ENCODE measurements around the gene NR6A1.

DNA sequence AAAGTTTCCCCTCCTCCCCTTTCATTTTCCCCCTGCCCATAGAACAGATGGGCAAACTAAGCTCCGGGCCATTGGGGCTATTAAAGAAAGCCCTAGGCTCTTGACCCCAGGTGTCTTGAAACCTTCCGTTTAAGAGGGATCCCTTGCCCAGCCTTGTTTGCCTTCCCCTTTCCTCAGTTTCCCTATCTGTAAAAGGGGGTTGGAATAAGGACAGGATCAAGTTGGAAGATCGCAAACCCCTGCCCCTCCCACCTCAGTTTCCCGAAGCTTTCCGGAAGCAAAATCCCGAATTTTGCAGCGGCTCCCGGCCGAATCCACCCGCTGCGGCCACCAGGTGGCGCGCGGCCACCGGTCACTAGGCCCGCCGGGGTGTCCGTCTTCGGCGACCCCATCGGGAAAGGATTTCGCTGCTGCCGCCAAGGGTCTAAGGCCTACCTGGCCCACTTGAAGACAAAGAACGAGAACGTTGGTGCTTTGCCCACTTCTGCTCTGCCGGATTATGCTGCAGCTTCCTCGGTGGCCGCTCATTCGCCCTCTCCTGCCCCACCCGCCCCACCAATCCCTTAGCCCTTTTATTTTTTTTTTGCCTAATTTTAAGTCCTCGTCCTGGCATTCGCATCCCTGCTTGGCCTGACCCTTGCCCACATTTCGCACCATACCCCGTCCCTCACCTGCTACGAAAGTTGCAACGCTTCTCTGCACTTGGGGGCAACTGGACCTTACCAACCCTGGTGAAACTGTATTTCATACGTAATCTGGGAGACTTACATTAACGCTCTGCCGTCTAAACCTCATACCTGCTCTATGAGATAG lies 962 bp upstream of the NR6A1 start:
- TF ChIP-seq HOXD13 (CRISPR knock-in tag; IDR thresholded peaks at IDR 0.05; ENCODE audit: borderline replicate concordance) = no peak
- TF ChIP-seq ZNF707 (tag by site-specific recombination; IDR thresholded peaks at IDR 0.05) = no peak

Data from HEK293 (cell line).